CMK (cell line): Measurements from ENCODE around the gene OXCT1.
"Not testable (repeated sequence)": the region's sequence is repeated elsewhere in the genome, so short reads cannot be mapped to it uniquely, and the experiment has no call there.

Source experiments
- DNase-seq: peaks from one replicate; pipeline ENCODE4 v3.0.0-alpha.2; 2010; ENCODE audit warnings: low read depth

OXCT1 gene

DNA sequence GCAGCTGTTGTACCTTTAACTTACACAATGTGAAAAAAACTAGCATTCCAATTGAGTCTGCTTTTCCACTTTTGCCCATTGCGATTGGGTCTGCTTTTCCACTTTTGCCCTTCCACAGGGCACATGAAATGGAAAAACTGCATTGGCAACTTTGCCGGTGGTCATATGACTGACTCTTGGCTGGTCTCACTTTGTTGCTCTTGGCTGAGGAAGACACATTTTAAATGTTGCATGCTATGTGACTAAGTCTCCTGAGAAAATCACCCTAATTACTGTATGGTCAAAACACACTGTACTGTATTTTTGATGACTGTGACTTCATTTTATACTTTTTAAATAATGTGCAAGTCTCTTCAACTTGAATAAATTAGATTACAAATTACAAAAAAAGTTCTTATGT, 1.6 kb upstream of the OXCT1 start:
- DNase-seq, result no peak

DNA sequence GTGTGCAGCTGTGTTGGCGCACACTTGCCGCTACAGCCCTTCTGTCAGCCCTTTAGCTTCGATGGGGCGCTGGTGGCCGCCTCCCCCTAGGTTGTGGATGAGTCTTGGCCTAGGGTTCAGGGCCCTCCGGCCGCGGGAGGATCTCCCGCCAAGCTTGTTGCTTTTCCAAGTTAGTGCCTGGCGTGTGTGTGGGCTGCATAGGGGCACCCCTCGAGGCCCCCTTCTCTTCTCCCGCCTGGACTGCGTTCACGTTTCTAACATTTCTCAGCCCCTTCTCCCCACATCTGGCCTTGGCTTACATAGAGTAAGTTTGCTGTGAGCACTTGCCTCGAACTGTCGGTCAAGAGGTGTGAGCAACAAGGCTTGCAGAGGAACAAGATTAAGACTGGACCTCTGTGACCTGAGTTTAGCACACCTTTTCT, 413 bp upstream of the OXCT1 start:
- no peak for DNase-seq

DNA sequence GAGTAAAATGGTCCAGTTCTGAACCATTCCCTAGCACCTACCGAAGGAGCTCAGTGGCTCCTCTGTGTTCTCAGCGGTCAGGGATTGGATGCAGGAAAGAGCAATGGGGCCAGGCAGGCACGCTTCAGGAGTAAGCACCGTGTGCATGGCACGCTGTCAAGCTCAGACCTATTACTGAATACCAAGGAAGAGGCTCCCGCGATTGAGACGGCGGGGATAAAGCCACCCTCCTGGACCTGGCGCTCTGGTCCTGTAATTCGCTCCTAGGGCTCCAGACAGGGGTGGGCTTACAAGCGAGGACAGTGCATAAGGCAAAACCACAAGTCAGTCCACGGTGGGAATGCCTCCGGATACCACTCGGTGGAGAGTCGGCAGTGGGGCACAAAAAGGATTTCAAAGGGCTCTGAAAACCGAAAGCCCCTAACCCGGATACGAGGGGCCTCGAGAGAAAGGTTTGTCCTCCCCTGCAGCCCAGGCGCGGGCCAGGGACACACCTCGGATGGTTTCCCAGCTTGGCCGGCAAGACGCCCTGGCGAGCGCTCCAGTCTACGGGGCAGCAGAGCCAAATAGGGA, 988 bp downstream of the OXCT1 start:
- no peak for DNase-seq

DNA sequence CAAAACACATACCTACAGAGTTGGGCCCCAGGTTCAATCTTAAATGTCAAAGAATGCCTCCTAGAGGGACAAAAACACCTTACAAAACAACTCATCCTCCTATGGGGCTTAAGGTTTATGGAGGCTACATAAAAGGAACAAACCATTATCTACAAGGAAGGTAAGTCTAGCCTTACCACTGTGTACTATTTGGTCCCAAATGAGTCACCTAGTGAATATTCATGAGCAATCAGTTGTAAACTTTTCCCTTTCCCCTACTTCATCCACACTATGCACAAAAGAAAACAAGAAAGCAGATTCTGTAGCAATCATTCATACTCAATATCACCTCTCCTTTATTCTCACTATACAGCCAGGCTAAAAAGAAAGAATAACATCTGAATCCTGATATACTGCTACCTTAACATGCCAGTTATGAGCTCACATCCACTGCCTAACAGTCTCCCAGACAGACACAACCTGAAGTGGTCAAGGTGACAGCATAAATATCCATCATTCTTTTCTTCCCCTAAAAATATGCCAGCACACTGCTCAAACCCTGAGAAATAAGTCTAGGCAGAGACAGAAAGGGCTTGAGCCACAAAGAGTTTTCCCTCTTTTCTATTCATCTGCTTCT, 6.2 kb downstream of the OXCT1 start:
- DNase-seq, result no peak

DNA sequence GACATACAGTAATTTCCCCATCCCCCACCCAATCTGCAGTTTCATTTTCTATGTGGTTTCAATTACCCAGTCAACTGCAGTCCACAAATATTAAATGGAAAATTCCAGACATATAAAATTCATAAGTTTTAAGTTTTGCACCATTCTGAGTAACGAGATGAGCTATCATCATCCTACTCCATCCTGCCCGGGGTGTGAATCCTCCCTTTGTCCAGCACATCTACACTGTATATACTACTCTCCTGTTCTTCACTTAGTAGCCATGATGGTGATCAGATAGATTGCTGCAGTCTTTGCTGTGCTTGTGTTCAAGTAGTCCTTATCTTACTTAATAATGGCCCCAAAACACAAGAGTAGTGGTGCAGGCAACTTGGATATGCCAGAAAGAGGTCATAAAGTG, 11.3 kb downstream of the OXCT1 start:
- DNase-seq, result no peak

DNA sequence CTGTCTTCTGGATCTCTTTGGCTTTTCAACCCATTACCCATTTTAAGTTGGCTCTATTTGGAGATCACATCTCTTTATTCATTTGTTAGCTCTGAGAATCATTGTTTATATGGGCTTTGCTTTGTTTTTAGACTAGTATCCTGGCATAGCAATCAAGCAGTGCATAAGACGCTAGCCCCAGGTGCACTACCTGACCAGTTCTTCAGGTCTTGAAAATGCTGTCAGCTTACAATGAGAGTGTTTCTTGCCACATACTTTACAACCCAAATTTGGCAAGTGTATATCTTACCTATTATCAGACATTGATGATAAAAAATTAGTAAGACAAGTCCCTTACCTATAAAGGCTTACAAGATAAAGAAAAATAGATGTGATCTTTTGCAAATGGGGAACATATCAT, 12.2 kb downstream of the OXCT1 start:
- no peak for DNase-seq

DNA sequence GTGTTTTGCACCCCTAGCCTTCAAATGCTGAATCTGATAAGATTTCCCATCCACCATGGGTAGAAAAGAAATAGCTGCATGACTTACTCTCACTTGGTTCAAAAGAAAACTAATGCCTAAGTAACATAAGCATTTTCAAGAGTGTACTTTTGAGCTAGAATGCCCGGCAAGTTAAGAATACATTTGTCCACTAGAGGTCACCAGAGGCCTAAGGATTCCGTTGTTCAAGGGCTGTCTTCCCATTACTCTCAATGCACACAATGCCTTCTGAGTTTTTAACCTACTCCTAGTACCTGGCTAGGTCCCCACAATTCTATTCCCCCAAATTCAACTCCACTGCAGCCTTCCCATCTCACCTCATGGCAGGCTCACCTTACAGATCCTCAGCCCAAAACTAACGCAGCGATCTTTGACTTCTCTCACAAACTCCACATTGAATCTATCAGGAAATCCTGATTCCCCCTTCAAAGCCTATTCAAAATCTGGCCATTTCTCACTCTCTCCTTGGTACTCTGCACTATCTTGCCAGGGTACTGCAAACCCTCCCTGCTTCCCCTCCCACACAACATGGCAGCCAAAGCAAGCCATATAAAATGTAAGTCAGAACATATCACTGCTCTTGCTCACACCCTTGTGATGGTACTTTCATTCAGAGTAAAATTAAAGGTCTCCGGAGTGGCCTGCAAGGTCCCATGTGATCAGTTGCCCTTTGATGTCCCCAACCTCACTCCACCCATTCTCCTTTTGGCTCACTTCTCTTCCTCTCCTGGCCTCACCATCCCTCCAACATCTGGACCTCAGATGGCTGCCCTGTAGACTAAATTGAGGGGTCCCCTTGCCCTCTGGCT, 13.4 kb downstream of the OXCT1 start:
- no peak for DNase-seq

DNA sequence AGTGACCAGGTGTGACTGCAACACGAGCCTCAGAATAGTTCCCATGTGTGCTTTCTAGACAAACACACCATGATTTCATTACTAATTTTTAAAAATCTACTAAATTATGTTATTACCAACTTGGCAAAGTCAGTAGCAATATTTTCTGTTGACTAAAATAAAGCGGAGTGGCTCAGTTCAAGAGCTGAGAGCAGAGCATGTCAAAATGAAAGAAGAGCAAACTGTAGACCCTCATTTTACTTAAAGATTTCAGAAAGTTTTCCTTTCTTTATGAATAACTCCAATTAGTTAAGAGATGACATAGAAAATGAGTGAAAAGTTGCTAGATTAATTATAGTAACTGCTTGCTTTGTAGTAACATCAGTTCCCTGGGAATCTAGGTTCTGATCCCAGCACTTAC, 17.9 kb downstream of the OXCT1 start:
- no peak for DNase-seq

DNA sequence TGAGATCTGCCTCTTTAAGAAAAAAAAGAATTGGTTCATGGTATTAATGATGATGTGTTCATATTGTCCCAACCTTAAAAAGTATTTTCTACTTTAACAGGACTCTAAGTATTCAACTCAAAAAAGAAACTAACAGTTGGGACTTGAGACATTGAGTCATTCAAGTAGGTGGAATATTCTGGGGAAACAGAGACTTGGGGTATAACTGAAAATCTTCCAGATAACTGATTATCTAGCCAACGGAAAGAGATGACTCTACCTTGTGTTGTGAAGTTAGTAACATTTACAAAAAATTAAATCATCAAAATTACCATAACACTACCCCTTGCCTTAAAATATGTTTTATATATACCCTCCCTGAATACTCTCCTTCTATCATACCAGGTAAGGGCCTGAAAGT, 19.1 kb downstream of the OXCT1 start:
- DNase-seq, result no peak

DNA sequence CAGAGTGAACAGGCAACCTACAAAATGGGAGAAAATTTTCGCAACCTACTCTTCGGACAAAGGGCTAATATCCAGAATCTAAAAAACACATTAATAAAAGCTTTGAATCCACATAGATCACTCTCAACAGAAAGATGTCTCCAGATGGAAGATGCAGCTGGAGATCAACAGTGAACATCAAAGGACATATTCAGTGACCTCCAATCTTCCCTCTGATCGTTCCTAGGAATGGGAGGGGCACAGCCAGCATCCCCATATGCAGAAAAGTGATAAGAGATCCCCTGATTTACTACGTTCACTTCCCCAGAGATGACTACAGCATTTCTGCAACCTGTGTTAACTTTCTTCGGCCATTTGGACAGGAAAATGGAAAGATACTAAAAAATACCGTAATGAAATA, 21.2 kb downstream of the OXCT1 start:
- no peak for DNase-seq

DNA sequence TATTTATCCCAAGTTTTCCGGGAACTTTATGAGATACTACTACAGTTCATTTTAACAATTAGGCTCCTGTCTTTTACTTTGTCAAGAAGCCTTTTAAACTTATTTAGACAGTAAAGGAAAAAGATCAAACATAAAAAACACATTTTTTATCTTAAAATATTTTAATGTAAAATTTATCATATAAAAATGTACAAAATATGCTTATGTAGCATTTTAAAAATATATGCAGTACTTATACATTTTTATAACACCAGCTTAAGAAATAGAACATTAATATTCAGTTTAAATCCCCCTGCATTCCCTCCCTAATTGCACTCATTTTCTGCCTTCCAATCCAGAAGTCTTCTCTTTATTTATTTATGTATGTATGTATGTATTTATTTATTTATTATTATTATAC, 24.5 kb downstream of the OXCT1 start:
- not testable (repeated sequence) for DNase-seq

DNA sequence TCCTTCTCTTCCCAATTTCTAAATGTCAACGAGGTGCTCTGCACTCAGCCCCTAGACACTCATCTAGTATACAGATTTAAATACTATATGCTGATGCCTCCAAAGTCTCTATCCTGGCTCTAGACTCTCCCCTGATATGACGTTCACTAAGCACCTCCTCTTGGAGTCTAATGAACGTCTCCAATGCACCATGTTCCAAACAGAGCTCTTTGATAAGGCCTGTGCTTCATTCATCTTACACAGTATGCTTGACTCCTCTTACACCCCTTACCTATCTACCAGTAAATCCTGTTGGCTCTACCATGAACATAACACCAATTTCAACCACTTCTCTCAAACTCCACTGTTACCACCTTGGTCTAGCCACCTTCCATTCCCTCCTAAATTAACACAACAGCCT, 25.7 kb downstream of the OXCT1 start:
- no peak for DNase-seq

DNA sequence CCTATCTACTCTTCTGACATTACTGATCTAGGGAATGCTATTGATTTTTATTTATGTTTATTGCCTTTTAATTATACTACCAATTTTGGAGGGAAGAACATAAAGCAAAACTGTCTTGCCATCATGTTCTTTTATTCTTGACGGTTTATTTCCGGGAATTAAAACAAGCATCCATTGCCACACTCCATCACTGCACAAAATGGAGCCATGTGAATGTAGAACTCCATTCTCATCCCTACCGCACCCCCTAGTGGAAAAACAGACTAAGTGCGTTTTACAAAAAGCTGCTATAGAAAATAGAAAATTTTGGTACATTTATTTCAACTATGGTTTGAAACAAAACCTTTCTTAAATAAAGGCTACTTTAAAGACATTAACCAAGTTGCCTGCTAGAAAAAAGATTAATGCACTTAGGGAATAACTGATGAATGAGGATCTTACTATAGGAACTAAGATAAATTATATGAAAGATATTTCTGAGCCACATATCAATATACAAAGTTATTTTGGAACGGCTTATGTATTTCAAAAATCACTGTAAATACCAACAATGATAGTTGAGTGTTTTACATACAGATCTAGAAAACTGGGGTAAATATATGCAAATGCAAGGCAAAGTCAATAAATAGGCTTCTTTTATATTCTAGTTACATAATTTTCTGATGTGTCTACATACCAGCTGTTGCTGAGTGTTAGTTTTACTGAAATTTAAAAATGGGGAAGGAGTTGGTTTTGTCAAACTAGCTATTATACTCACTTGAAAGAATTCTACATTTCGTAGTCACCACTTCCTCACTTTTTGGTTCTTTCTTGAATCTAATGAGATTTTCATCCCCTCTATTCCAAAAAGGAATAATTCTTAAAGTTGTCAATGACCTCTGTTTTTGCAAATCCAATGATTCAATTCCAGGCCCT, 26.5 kb downstream of the OXCT1 start:
- no peak for DNase-seq

DNA sequence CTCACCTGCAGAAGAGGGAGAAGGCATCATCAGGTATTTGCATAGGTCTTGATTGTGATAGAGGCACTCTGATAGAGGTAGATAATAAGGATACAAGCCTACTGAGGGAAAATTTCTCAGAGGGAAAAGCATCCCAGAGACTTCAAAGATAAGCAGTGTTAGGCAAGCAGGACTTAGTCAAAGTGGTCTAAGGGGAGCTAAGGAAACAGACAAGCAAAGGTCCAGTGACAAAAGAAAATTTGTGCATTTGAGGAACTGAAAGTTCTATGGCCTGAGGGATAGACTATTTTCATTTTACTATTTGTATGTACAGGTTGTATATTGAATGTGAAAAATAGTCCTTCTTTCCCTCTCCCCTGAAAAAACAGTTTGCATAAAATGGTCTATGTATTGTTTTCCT, 27.4 kb downstream of the OXCT1 start:
- no peak for DNase-seq

DNA sequence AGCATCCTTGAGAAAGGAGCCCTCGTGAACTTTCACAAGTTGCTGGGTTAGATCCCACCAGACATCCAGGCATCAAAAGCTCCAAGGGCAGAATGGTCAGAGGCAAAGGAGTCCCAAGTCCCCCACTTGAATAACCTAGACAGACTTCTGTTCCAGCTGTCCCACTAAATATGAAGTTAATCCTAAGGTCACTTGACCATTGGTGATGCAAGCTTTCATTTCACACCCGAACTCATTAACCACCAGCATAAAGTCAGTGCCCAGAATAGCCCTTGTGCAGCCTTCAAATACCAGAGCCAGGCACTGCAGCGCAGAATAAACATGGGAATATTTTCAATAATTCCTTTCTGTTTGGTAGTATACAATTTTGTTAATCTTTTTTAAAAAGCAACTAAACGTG, 28.9 kb downstream of the OXCT1 start:
- DNase-seq, result no peak

DNA sequence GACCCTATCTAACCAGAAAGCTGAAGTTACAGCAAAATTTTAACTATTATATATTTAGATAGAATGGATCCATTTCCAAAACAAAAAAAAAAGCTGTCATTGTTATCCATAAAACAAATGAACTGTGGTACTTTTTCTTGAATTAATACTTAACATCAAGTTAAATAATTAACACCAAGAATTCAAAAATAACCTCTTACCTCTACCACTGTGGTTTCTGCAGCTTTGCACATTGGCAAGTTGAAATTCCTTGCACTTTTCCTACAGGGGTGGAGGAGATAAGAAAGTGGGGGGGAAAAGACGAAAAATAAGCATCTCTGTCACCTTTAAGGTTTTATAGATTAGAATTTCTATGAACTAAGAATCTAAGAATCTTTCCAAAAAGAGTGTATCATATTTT, 30.0 kb downstream of the OXCT1 start:
- no peak for DNase-seq

DNA sequence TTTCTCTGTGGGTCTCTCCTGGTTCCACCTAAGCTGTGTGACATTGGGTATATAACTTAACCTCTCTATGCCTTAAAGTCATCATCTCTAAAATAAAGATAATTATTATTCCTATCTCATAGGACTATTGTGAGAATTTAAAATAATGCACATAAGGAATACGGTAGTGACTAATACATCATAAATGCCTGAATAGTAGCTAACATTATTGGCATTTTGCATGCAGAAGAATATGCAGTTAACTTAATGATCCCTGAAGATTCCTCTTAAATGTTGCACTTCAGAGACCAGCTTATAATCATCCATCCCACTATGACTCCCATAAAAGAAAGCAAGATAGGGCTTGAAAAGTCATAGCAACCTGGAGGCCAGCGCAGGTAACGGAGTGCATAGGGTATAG, 32.4 kb downstream of the OXCT1 start:
- no peak for DNase-seq

DNA sequence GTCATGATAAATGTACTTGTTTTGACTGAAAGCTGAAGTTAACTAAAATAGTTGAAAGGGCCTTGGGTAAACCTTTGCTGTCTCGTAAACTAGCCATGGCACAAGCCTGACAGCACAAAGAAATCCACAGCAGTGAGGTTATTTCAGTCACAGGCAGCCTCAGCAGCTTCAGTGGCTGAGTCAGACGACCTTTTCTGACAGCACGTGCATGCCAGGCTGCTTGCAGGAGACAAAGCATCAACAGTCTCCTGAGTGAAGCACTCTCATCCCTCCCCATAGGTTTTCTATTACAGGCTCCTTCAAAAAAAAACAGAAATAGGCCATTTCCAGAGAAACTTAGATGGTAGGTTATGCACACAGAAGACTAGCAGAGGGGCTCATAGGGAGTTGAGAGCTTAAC, 34.6 kb downstream of the OXCT1 start:
- DNase-seq, result no peak

DNA sequence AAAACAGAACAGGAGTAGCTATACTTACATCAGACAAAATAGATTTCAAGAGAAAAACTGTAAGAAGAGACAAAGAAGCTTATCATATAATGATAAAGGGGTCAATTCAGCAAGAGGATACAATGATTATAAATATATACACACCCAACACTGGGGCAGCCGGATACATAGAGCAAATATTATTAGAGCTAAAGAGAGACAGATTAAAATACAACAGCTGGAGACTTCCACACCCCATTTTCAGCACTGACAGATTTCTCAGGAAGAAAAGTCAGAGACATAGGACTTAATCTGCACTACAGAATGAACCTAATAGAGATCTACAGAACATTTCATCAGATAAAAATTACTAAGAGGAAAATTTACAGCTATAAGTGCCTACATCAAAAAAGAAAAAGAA, 35.7 kb downstream of the OXCT1 start:
- DNase-seq, result no peak

DNA sequence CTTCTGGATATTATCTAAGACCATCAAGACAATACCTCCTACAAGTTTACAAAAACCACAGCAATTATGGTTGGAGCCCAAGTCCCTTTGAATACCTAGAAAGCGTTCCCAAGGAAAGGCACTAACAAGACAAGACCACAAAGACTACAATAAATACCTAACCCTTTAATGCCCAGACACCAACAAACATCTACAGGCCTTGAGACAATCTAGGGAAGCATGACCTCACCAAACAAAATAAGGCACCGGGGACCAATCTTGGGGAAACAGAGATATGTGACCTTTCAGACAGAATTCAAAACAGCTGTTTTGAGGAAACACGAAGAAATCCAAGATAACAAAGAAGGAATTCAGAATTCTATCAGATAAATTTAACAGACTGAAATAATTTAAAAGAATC, 37.8 kb downstream of the OXCT1 start:
- no peak for DNase-seq

DNA sequence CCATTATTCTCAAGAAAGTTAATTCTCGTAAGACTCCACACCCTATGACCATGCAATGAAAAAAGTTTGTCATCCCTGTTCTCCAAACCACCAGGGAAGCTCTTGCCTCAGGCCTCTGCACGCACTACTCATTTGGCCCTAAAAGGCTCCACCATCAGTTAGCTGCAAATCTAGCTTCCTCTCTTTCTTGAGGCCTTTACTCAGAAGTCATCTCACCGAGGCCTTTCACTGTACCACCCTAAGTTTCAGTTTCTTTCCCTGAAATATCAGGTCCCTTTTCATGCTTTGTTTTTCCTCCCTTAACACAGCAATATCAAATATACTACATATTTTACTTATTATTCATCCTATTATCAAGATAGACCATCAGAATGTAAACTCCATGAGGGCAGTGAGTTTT, 39.1 kb downstream of the OXCT1 start:
- DNase-seq, result no peak

DNA sequence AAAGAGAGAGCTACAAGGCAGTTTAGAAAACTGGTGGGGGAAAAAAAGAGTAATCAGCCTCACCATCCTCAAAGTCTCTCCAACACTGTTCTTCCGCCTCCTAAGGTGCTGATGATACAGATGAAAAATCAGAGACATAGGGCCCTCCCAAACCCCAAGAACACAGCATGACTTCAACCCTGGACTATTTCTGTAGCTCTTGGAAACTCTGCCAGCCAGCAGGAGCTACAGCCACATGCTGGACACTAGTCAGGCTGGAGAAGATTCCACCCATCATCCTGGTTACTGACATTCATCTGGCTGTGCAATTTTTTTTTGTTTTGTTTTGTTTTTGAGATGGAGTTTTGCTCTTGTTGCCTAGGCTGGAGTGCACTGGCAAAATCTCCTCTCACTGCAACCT, 42.4 kb downstream of the OXCT1 start:
- DNase-seq, result no peak

DNA sequence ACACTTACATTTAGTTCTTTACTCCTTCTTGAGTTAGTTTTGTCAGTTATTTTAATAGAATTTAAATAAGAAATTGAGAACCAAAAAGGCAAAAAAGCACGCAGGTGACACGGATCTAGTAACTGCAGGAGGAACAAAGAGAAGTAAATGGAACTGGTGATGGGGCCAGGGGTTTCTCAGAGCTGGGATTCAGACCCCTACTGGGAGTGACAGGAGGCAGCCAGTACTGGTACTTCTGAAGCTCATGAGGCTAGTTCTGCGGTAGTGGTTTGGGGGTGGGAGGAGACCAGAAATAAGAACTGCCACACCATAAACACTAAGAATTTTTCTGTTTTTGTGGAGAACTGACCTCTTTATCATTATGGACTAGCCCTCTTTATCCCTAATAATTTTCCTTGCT, 48.2 kb downstream of the OXCT1 start:
- DNase-seq, result no peak
